GM10248 (cell line): ENCODE results near the gene TTLL13.

Experiments used
- CTCF ChIA-PET: fragments of 300-600 bp; sonication (Branson Sonifier 250); formaldehyde crosslinking; extraction: SDS; loops from one replicate; lab custom pipeline; 2021; ENCODE audit warnings: antibody characterized with exemption; lab: Yijun Ruan, JAX
- POLR2A ChIA-PET: fragments of 350-650 bp; sonication (Branson Sonifier 250); formaldehyde crosslinking; extraction: SDS; loops from one replicate; lab custom pipeline; 2020; ENCODE audit warnings: antibody characterized with exemption; lab: Yijun Ruan, JAX
- DNase-seq: peaks from one replicate; pipeline ENCODE4 v3.0.0; 2012; ENCODE audit errors: extremely low spot score
- TF ChIP-seq, protein P1 (sequence below): IDR thresholded peaks from 2 replicates; pipeline ENCODE4 v1.5.1; 2012; ENCODE audit warnings: mild to moderate bottlenecking, low read depth; ENCODE audit errors: extremely low read depth, missing control alignments, control extremely low read depth

Gene TTLL13

DNA sequence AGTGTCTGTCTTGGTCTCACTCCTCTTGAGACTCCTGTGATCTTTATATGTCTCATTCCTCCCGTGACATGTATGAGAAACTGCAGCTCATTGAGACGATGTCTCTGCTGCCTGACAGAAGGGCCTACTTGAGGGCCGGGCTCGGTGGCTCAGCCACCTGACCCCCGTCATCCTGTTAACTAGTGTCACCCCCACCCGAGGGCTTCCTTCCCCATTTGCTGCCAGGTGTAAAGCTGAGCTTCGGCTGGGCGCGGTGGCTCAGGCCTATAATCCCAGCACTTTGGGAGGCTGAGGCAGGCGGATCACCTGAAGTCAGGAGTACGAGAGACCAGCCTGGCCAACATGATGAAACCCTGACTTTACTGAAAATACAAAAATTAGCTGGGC lies 35.5 kb upstream of the TTLL13 start:
- CTCF ChIA-PET = interaction anchor here (0.7 to 8.5 kb wide), 8 partner anchors 9 to 72 kb away, joined by 3 to 63 read pairs (median 5); partner anchors contain the start of genes CIB1, GDPGP1 and SEMA4B
- POLR2A ChIA-PET = interaction anchor here (0.6 kb wide), 1 partner anchor 13 kb away, joined by 3 read pairs; no protein-coding TSS in a partner anchor
- TF ChIP-seq, protein P1, sequence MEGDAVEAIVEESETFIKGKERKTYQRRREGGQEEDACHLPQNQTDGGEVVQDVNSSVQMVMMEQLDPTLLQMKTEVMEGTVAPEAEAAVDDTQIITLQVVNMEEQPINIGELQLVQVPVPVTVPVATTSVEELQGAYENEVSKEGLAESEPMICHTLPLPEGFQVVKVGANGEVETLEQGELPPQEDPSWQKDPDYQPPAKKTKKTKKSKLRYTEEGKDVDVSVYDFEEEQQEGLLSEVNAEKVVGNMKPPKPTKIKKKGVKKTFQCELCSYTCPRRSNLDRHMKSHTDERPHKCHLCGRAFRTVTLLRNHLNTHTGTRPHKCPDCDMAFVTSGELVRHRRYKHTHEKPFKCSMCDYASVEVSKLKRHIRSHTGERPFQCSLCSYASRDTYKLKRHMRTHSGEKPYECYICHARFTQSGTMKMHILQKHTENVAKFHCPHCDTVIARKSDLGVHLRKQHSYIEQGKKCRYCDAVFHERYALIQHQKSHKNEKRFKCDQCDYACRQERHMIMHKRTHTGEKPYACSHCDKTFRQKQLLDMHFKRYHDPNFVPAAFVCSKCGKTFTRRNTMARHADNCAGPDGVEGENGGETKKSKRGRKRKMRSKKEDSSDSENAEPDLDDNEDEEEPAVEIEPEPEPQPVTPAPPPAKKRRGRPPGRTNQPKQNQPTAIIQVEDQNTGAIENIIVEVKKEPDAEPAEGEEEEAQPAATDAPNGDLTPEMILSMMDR = no peak
- DNase-seq = no peak

DNA sequence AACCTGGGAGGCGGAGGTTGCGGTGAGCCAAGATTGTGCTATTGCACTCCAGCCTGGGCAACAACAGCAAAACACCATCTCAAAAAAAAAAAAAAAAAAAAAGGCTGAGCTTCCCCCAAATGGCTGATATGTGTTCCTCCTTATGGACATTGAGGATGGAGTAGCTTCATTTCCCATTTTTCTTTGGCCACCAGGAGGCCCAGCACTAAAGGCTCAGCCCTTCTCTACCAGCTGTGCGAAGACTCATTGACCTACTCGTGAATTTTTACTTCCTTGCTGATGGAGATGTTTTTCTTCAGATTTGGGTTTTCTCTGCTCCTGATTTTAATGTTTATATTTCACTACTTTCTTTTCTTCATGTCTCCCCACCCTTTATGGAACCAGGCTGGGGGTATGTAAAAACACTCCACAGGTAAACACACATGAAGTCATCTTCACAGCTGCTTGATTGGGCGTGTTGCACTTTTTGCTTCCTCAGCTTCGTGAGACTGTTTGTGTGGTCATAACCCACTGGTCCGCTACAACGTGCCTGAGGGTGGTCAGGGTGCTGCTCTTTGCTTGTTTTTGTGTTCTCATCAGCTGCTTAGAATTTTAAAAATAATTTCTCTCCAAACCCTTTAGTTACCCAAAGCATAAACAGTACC lies 34.7 kb upstream of the TTLL13 start:
- no peak for DNase-seq
- TF ChIP-seq, protein P1 = no peak
- ChIA-PET POLR2A (interaction anchor here (0.6 kb wide), 2 partner anchors 19 to 59 kb away, joined by 3 read pairs; partner anchors contain the start of gene CIB1), CTCF (interaction anchor here (0.7 to 8.5 kb wide), 11 partner anchors 8 to 112 kb away, joined by 3 to 63 read pairs (median 5); partner anchors contain the start of genes CIB1, GDPGP1, IDH2 and SEMA4B)

DNA sequence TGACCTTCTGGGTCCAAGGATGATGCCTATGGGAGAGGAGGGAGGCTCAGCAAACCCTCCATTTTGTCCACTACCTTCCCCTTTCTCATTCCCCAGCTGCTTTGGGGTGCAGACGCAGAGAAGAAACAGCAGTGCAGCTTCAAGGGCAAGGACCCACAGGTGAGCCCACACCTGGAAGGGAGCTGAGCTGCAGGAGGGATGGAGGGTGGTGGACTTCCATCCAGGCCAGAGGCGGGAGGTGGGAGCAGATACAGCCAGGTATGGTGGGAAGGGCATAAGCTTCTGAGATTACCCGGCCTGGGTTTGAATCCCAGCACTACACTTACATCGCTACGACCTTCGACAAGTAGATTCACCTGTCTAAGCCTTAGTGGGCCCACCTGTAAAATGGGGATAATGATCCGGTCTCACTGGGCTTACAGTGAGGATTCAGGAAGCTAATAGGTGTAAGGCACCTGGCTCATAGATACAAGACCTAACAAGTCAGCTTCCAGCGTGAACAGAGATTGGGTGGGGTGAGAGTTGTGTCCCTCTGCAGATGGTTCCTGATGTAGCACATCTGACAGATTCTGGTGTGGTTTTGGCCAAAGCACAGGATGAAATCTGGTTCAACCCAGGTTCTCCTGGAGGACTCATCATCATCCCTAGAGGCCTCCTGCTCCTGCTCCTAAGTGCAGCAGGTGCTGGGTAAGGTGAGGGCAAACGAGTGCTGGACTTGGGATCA lies 31.5 kb upstream of the TTLL13 start:
- TF ChIP-seq, protein P1 = no peak
- POLR2A ChIA-PET = interaction anchor here (1.1 kb wide), 1 partner anchor 9 kb away, joined by 3 read pairs; no protein-coding TSS in a partner anchor
- CTCF ChIA-PET = interaction anchor here (0.8 to 8.5 kb wide), 10 partner anchors 13 to 102 kb away, joined by 3 to 63 read pairs (median 4); partner anchors contain the start of genes CIB1, GDPGP1 and TTLL13
- no peak for DNase-seq

DNA sequence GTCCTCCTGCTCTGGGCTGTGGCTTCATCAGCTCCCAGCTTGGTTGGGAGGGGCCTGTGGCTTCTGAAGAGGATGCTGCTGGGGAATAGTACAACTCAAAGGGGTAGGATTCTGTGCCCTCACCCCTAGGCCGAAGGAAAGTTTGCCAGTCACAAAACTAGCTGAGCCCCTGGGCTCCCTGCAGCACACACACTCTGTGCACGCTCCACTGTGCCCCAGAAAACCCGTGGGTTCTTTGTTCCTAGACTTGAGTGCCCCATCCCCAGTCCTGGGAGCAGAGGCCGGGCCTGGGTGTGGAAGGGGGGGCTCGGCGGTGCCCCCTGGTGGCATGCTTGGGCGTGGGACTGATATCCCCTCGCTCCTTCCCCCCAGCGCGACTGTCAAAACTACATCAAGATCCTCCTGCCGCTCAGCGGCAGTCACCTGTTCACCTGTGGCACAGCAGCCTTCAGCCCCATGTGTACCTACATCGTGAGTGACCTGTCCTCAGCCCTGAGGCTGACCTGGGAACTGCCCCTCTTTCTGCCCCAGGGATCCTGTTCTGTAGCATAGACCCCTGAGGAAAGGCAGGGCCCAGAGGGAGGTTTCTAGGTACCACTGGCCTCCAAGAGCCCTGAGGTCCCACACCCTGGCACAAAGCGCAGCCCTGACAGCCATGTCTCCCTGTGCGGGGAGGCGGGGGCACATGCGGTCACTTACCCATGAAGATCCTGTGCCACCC lies 29.8 kb upstream of the TTLL13 start:
- ChIA-PET POLR2A (no interaction called here), CTCF (interaction anchor here (0.7 to 8.5 kb wide), 16 partner anchors 11 to 175 kb away, joined by 3 to 63 read pairs (median 5); partner anchors contain the start of genes CIB1 and GDPGP1)
- TF ChIP-seq, protein P1 = peak; percentile 48
- DNase-seq = peak; percentile 67

DNA sequence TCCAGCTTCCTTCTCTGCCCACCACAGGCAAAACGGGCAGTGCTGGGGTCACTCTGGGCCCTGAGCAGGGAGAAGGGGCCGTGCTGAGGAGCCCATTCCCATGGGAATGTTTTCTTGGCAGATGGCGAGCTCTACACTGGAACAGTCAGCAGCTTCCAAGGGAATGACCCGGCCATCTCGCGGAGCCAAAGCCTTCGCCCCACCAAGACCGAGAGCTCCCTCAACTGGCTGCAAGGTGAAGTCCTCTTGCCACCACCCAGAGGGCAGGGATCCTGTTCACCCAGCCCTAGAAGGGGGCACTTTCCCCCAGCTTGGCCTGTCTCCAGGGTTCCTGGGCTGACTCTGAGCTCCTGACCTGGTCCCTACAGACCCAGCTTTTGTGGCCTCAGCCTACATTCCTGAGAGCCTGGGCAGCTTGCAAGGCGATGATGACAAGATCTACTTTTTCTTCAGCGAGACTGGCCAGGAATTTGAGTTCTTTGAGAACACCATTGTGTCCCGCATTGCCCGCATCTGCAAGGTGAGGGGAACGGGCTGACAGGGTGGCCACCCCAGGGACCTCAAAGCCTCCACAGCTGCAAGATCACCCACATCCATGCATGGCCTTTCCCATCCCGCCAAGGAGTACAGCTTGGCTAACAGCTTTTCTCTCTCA lies 28.0 kb upstream of the TTLL13 start:
- POLR2A ChIA-PET = interaction anchor here (0.9 kb wide), 1 partner anchor 12 kb away, joined by 4 read pairs; the partner anchor contains the start of genes CIB1 and GDPGP1
- TF ChIP-seq, protein P1 = peak; percentile 77
- CTCF ChIA-PET = interaction anchor here (0.8 to 3.0 kb wide), 26 partner anchors 11 to 711 kb away, joined by 3 to 33 read pairs (median 4); partner anchors contain the start of genes CIB1, GDPGP1, HDDC3 and IDH2
- DNase-seq = peak; percentile 78
